ENCODE data around the gene POPDC2. TPM values are rescaled to one million over a fixed set of nuclear protein-coding genes. Genes with fewer than 3 reads are reported as not detected.

The POPDC2 gene
- total and polyA plus RNA-seq, 10 of the 15 experiments (the other 5 are each of a cell fraction or from before 2014, with no cell fraction given), result 1.8 to 12.7 (median 3.5) TPM

- H2AFZ ChIP-seq (ENCODE audit: control insufficient read depth, low read depth, low read length), result peak within 1 kb of the TSS; percentile 86
- H3K79me2 ChIP-seq (ENCODE audit: control insufficient read depth, insufficient read depth, low read length), result peaks cover 46% of the 10 kb centered on the region
- WGBS (ENCODE audit: insufficient coverage, insufficient replicate concordance, low lambda C conversion rate, missing lambda C conversion rate), result under 1% methylated on average over 48 of the region's 54 CpGs
- peak within 1 kb of the TSS; percentile 95 for H3K27ac ChIP-seq (ENCODE audit: control insufficient read depth, insufficient read depth)
- peak within 1 kb of the TSS; percentile 93 for H3K4me2 ChIP-seq (ENCODE audit: control insufficient read depth, insufficient read depth)
- peak within 1 kb of the TSS; percentile 92 for H3K9ac ChIP-seq (ENCODE audit: control insufficient read depth, insufficient read depth, low read length)
- peaks cover 6% of the 10 kb centered on the region for H3K4me1 ChIP-seq (ENCODE audit: control insufficient read depth, insufficient read depth, low read length)
- BruUV-seq (replicated peaks), result no TSS peak
- ATAC-seq, result peak; percentile 88
- H3K36me3 ChIP-seq (ENCODE audit: control insufficient read depth in 2 of 2, insufficient read depth in 2 of 2, low read length in 1 of 2), result peaks cover 3 to 8% of the 10 kb centered on the region in 2 experiments; a peak in 3 of 4 replicates
- H3K4me3 ChIP-seq, result peak within 1 kb of the TSS; percentile 90
- FAIRE-seq, result peak; percentile 92
- intact Hi-C loops (cut with micrococcal nuclease; ENCODE audit: unreplicated experiment) (loop anchor here (1.0 to 2.0 kb wide), 5 partner anchors 38 to 214 kb away; partner anchors contain the start of genes CD80 and TMEM39A), in situ Hi-C loops (cut with MboI) (loop anchor here (5.0 to 25.0 kb wide), 2 partner anchors 80 to 390 kb away; partner anchors contain the start of genes ARHGAP31 and PLA1A)
- peak; percentile 99 for DNase-seq (ENCODE audit: low read depth, low spot score)
- SMC1A ChIA-PET (ENCODE audit: uncharacterized antibody, unreplicated experiment), result interaction anchor here (0.5 to 14.0 kb wide), 21 partner anchors 11 to 236 kb away, joined by 3 to 329 read pairs (median 4); partner anchors contain the start of genes CD80 and TIMMDC1
- POLR2A ChIA-PET, result interaction anchor here (0.7 to 8.3 kb wide), 15 partner anchors 8 to 215 kb away, joined by 3 to 104 read pairs (median 4); partner anchors contain the start of genes ADPRH and CD80
- CTCF ChIA-PET, result interaction anchor here (0.5 to 12.2 kb wide), 10 partner anchors 10 to 436 kb away, joined by 3 to 296 read pairs (median 6); no protein-coding TSS in a partner anchor
- H4K20me1 ChIP-seq (ENCODE audit: control insufficient read depth, insufficient read depth), result no peaks in the 10 kb centered on the region
- H3K9me3 ChIP-seq (replicated peaks; ENCODE audit: control insufficient read depth, insufficient read depth, low read length), result no peaks in the 10 kb centered on the region
- H3K27me3 ChIP-seq (replicated peaks in 1 of 2; ENCODE audit: control insufficient read depth in 2 of 2, insufficient read depth in 2 of 2, low read length in 1 of 2), result no peaks in the 10 kb centered on the region
- RAD21 ChIA-PET (ENCODE audit: unreplicated experiment), result interaction anchor here (1.0 to 6.6 kb wide), 16 partner anchors 10 to 383 kb away, joined by 3 to 147 read pairs (median 4); partner anchors contain the start of genes ARHGAP31, CD80 and PLA1A
- TF ChIP-seq TBL1XR1 (IDR thresholded peaks at IDR 0.05; ENCODE audit: low read depth, low read length), result 0 out of 2 replicates have a peak, but pooled peaks have one; percentile 54
- TF ChIP-seq RELB (IDR thresholded peaks at IDR 0.05; ENCODE audit: low read depth), result peak; percentile 38; the same call in 1 of the 2 replicates
- TF ChIP-seq JUNB (IDR thresholded peaks at IDR 0.05), result no peak; the same call in 1 of the 2 replicates
- TF ChIP-seq BCL3 (IDR thresholded peaks at IDR 0.05; ENCODE audit: borderline replicate concordance, insufficient read depth, low read depth, low read length, poor library complexity, severe bottlenecking), result no peak
- no peak for TF ChIP-seq CHD4 (IDR thresholded peaks at IDR 0.05)
- no peak for TF ChIP-seq USF2 (IDR thresholded peaks at IDR 0.05; ENCODE audit: borderline replicate concordance, low read depth, low read length)
- no peak for TF ChIP-seq MEF2A (IDR thresholded peaks at IDR 0.05; ENCODE audit: insufficient read depth, low read depth, low read length)
- TF ChIP-seq ETV6 (conservative IDR thresholded peaks at IDR 0.05 in 1 of 2, IDR thresholded peaks at IDR 0.05 in 1 of 2; ENCODE audit: borderline replicate concordance in 1 of 2, low read depth in 1 of 2), result peak in 1 of 2 experiments; percentile 55; a peak in 1 of 4 replicates
- TF ChIP-seq E4F1 (IDR thresholded peaks at IDR 0.05; ENCODE audit: borderline replicate concordance, partially characterized antibody), result peak; percentile 86
These were observed 16.6 kb upstream of the POPDC2 start, which contains the start of gene COX17 for GRCh38 chr3:119676771-119677640. Gene COX17 (minus strand): TSS chr3:119677406. CDS start chr3:119677310, 96 bp downstream.
